ENCODE results near the gene C16orf89. TPM values are rescaled to one million over a fixed set of nuclear protein-coding genes. Genes with fewer than 3 reads are reported as not detected.
A peak's percentile ranks its signal among the peaks of the same experiment; 100 is the strongest.

The C16orf89 gene
- total and polyA plus RNA-seq, 7 experiments from 2014 or later = not detected

GRCh38 chr16:5015887-5016286 is 49.9 kb downstream of the C16orf89 start:
- POLR2A ChIA-PET = no interaction called here
- ATAC-seq = no peak
- H3K27ac Mint-ChIP-seq = no peak overlapping the region
- H3K27ac ChIP-seq (ENCODE audit: low read depth, low read length) = no peak overlapping the region
- H3K4me1 ChIP-seq (ENCODE audit: control insufficient read depth in 2 of 2, insufficient read depth in 2 of 2, low read length in 2 of 2) = no peaks in the 10 kb centered on the region
- no peak overlapping the region for H3K4me3 Mint-ChIP-seq
- no peaks in the 10 kb centered on the region for H3K27me3 ChIP-seq (ENCODE audit: control insufficient read depth in 2 of 2, insufficient read depth in 2 of 2, low read length in 2 of 2)
- H3K36me3 ChIP-seq (ENCODE audit: control insufficient read depth in 2 of 3, insufficient read depth in 3 of 3, low read length in 3 of 3) = no peaks in the 10 kb centered on the region
- CTCF ChIA-PET = no interaction called here
- DNase-seq = no peak
- intact Hi-C loops (cut with micrococcal nuclease) = no loop called here
- no peaks in the 10 kb centered on the region for H3K9me3 ChIP-seq (ENCODE audit: control insufficient read depth in 2 of 3, low read length in 3 of 3)
- no peaks in the 10 kb centered on the region for H3K9me3 Mint-ChIP-seq
- peaks cover 0 to 9% (median 0%) of the 10 kb centered on the region in 5 donors for H3K27me3 Mint-ChIP-seq
- H3K4me3 ChIP-seq (ENCODE audit: low read length) = no peak overlapping the region
- H3K4me1 Mint-ChIP-seq = peaks cover 0 to 2% (median 0%) of the 10 kb centered on the region in 7 donors
- no peaks in the 10 kb centered on the region for H3K36me3 Mint-ChIP-seq

DNA sequence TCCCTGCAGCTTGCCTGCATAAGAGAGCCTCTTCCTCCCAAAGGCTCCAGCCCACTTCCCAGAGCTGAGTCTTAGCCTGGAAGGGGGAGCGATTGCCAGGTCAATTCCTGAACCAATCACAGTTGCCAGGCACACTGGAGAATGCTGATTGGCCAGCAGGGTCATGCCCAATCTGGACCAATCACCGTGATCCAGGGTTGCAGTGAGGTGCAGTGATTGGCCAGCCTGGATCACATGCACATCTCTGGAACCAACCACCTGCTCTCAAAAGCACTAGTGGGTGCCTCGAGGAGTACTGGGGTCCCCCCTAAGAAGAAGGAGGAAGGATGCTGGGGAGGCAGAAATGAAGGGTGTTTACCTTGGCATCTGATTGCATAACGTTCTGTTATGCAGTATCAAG is 50.4 kb downstream of the C16orf89 start:
- Mint-ChIP-seq H3K36me3 (no peaks in the 10 kb centered on the region), H3K27me3 (peaks cover 0 to 7% (median 3%) of the 10 kb centered on the region in 5 donors), H3K9me3 (no peaks in the 10 kb centered on the region), H3K27ac (no peak overlapping the region), H3K4me3 (no peak overlapping the region), H3K4me1 (peaks cover 0 to 2% (median 0%) of the 10 kb centered on the region in 7 donors)
- Histone ChIP-seq H3K27me3 (ENCODE audit: control insufficient read depth in 2 of 2, insufficient read depth in 2 of 2, low read length in 2 of 2) (no peaks in the 10 kb centered on the region), H3K36me3 (ENCODE audit: control insufficient read depth in 2 of 3, insufficient read depth in 3 of 3, low read length in 3 of 3) (no peaks in the 10 kb centered on the region), H3K9me3 (ENCODE audit: control insufficient read depth in 2 of 3, low read length in 3 of 3) (no peaks in the 10 kb centered on the region), H3K27ac (ENCODE audit: low read depth, low read length) (no peak overlapping the region), H3K4me1 (ENCODE audit: control insufficient read depth in 2 of 2, insufficient read depth in 2 of 2, low read length in 2 of 2) (no peaks in the 10 kb centered on the region), H3K4me3 (ENCODE audit: low read length) (no peak overlapping the region)
- intact Hi-C loops (cut with micrococcal nuclease) = no loop called here
- CTCF ChIA-PET = no interaction called here
- DNase-seq (no peak), ATAC-seq (no peak)
- POLR2A ChIA-PET = no interaction called here

DNA sequence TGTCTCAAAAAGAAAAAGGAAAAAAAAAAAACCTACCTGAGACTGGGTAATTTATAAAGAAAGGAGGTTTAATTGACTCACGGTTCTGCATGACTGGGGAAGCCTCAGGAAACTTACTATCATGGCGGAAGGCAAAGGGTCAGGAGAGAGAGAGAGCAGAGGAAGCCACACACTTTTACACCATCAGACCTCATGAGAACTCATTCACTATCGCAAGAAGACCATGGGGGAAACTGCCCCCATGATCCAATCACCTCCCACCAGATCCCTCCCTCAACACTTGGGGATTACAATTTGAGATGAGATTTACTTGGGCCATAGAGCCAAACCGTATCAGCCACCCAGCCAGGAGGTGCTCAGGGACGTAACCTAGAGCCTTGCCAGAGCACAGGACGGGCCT is 52.9 kb downstream of the C16orf89 start:
- no peak overlapping the region for H3K4me3 Mint-ChIP-seq
- H3K27me3 ChIP-seq (ENCODE audit: control insufficient read depth in 2 of 2, insufficient read depth in 2 of 2, low read length in 2 of 2) = no peaks in the 10 kb centered on the region
- H3K27me3 Mint-ChIP-seq = peaks cover 0 to 14% (median 4%) of the 10 kb centered on the region in 5 donors
- DNase-seq (no peak), ATAC-seq (no peak)
- POLR2A ChIA-PET = no interaction called here
- no peaks in the 10 kb centered on the region for H3K36me3 Mint-ChIP-seq
- intact Hi-C loops (cut with micrococcal nuclease) = no loop called here
- no peak overlapping the region for H3K27ac ChIP-seq (ENCODE audit: low read depth, low read length)
- CTCF ChIA-PET = no interaction called here
- no peaks in the 10 kb centered on the region for H3K4me1 ChIP-seq (ENCODE audit: control insufficient read depth in 2 of 2, insufficient read depth in 2 of 2, low read length in 2 of 2)
- H3K9me3 ChIP-seq (ENCODE audit: control insufficient read depth in 2 of 3, low read length in 3 of 3) = no peaks in the 10 kb centered on the region
- no peak overlapping the region for H3K27ac Mint-ChIP-seq
- H3K4me3 ChIP-seq (ENCODE audit: low read length) = no peak overlapping the region
- peaks cover 0 to 2% (median 0%) of the 10 kb centered on the region in 7 donors for H3K4me1 Mint-ChIP-seq
- H3K9me3 Mint-ChIP-seq = no peaks in the 10 kb centered on the region
- H3K36me3 ChIP-seq (ENCODE audit: control insufficient read depth in 2 of 3, insufficient read depth in 3 of 3, low read length in 3 of 3) = no peaks in the 10 kb centered on the region

- Histone ChIP-seq H3K36me3 (ENCODE audit: control insufficient read depth in 2 of 3, insufficient read depth in 3 of 3, low read length in 3 of 3) (no peaks in the 10 kb centered on the region), H3K27ac (ENCODE audit: low read depth, low read length) (no peak overlapping the region), H3K4me1 (ENCODE audit: control insufficient read depth in 2 of 2, insufficient read depth in 2 of 2, low read length in 2 of 2) (no peaks in the 10 kb centered on the region), H3K9me3 (ENCODE audit: control insufficient read depth in 2 of 3, low read length in 3 of 3) (no peaks in the 10 kb centered on the region), H3K4me3 (ENCODE audit: low read length) (no peak overlapping the region), H3K27me3 (ENCODE audit: control insufficient read depth in 2 of 2, insufficient read depth in 2 of 2, low read length in 2 of 2) (no peaks in the 10 kb centered on the region)
- POLR2A ChIA-PET = no interaction called here
- ATAC-seq (no peak), DNase-seq (no peak)
- Mint-ChIP-seq H3K9me3 (no peaks in the 10 kb centered on the region), H3K4me1 (peaks cover 0 to 2% (median 0%) of the 10 kb centered on the region in 7 donors), H3K27me3 (peaks cover 0 to 14% (median 0%) of the 10 kb centered on the region in 5 donors), H3K4me3 (no peak overlapping the region), H3K27ac (peak overlapping the region in 1 of 9 donors; percentile 27), H3K36me3 (no peaks in the 10 kb centered on the region)
- CTCF ChIA-PET = no interaction called here
- intact Hi-C loops (cut with micrococcal nuclease) = no loop called here
Observed at GRCh38 chr16:5011637-5012036, 54.1 kb downstream of the C16orf89 start.

DNA sequence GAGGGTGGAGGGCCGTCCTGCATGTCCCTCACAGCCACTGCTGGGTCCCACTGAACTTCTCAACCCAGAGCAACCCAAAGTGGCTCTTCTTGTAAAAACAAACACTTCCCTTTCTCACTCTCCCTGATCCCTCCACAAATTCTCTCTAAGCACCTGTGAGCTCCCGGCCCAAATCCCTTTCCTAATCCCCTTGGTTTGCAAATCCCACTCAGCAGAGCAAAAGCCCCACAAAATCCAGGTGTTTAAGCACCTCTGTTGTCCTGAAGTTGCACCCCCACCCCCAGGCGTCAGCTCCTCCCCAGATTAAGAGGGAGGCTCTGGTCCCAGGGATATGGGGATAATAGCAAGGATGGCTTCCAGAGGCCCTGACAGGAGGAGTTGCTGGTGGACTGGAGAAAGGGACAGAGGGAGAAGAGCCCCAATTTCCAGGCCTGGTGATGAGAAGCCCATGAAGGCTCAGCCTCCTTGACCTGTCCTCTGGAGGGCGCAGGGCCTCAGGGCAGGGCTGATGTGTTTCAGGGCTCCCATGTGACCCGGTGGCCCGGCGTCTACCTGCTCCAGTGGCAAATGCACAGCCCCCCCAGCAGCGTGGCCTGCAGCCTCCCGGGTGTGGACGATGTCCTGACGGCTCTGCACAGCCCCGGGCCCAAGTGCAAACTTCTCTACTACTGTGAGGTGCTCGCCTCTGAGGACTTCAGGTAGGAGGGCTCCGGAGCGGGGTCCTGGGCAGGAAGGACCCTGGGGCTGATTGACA is 55.0 kb downstream of the C16orf89 start:
- peaks cover 0 to 2% (median 0%) of the 10 kb centered on the region in 7 donors for H3K4me1 Mint-ChIP-seq
- H3K9me3 Mint-ChIP-seq = no peaks in the 10 kb centered on the region
- no peaks in the 10 kb centered on the region for H3K27me3 ChIP-seq (ENCODE audit: control insufficient read depth in 2 of 2, insufficient read depth in 2 of 2, low read length in 2 of 2)
- H3K27me3 Mint-ChIP-seq = peaks cover 0 to 14% (median 0%) of the 10 kb centered on the region in 5 donors
- H3K27ac Mint-ChIP-seq = no peak overlapping the region
- H3K4me3 Mint-ChIP-seq = no peak overlapping the region
- H3K36me3 Mint-ChIP-seq = no peaks in the 10 kb centered on the region
- no peaks in the 10 kb centered on the region for H3K9me3 ChIP-seq (ENCODE audit: control insufficient read depth in 2 of 3, low read length in 3 of 3)
- no peak for DNase-seq
- H3K4me3 ChIP-seq (ENCODE audit: low read length) = no peak overlapping the region
- ATAC-seq = no peak
- CTCF ChIA-PET = no interaction called here
- no peak overlapping the region for H3K27ac ChIP-seq (ENCODE audit: low read depth, low read length)
- POLR2A ChIA-PET = interaction anchor here (0.6 kb wide), 1 partner anchor 74 kb away, joined by 5 read pairs; no protein-coding TSS in a partner anchor
- no peaks in the 10 kb centered on the region for H3K4me1 ChIP-seq (ENCODE audit: control insufficient read depth in 2 of 2, insufficient read depth in 2 of 2, low read length in 2 of 2)
- intact Hi-C loops (cut with micrococcal nuclease) = no loop called here
- H3K36me3 ChIP-seq (ENCODE audit: control insufficient read depth in 2 of 3, insufficient read depth in 3 of 3, low read length in 3 of 3) = no peaks in the 10 kb centered on the region

- no peak overlapping the region for H3K27ac Mint-ChIP-seq
- peaks cover 0 to 18% (median 4%) of the 10 kb centered on the region in 5 donors for H3K27me3 Mint-ChIP-seq
- Histone ChIP-seq H3K4me1 (ENCODE audit: control insufficient read depth in 2 of 2, insufficient read depth in 2 of 2, low read length in 2 of 2) (no peaks in the 10 kb centered on the region), H3K4me3 (ENCODE audit: low read length) (no peak overlapping the region), H3K9me3 (ENCODE audit: control insufficient read depth in 2 of 3, low read length in 3 of 3) (no peaks in the 10 kb centered on the region), H3K27me3 (ENCODE audit: control insufficient read depth in 2 of 2, insufficient read depth in 2 of 2, low read length in 2 of 2) (no peaks in the 10 kb centered on the region), H3K27ac (ENCODE audit: low read depth, low read length) (no peak overlapping the region), H3K36me3 (ENCODE audit: control insufficient read depth in 2 of 3, insufficient read depth in 3 of 3, low read length in 3 of 3) (no peaks in the 10 kb centered on the region)
- intact Hi-C loops (cut with micrococcal nuclease) = no loop called here
- ChIA-PET CTCF (no interaction called here), POLR2A (no interaction called here)
- no peak overlapping the region for H3K4me3 Mint-ChIP-seq
- H3K4me1 Mint-ChIP-seq = peaks cover 0 to 2% (median 0%) of the 10 kb centered on the region in 7 donors
- DNase-seq (no peak), ATAC-seq (no peak)
- no peaks in the 10 kb centered on the region for H3K9me3 Mint-ChIP-seq
- no peaks in the 10 kb centered on the region for H3K36me3 Mint-ChIP-seq
Observed at GRCh38 chr16:5008311-5008731, 57.4 kb downstream of the C16orf89 start.

DNA sequence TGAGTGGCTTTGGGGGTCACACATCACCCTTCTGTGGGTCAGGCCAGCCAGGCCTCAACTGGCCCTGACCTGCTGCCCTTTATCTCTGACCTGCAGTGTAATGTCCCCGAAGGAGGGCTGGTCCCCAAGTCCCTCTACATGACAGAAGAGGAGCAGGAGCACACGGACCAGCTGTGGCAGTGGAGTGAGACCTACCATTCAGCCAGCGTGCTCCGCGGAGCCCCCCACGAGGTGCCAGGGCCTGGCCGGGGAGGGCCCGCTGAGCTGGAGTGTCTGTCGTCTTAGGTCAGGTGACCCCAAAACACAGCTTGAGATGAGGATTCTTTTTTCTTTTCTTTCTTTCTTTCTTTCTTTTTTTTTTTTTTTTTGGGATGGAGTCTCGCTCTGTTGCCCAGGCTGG is 58.5 kb downstream of the C16orf89 start:
- ChIA-PET POLR2A (interaction anchor here (0.6 kb wide), 1 partner anchor 1111 kb away, joined by 5 read pairs; no protein-coding TSS in a partner anchor), CTCF (no interaction called here)
- Histone ChIP-seq H3K4me1 (ENCODE audit: control insufficient read depth in 2 of 2, insufficient read depth in 2 of 2, low read length in 2 of 2) (no peaks in the 10 kb centered on the region), H3K27me3 (ENCODE audit: control insufficient read depth in 2 of 2, insufficient read depth in 2 of 2, low read length in 2 of 2) (no peaks in the 10 kb centered on the region), H3K36me3 (ENCODE audit: control insufficient read depth in 2 of 3, insufficient read depth in 3 of 3, low read length in 3 of 3) (no peaks in the 10 kb centered on the region), H3K4me3 (ENCODE audit: low read length) (no peak overlapping the region), H3K27ac (ENCODE audit: low read depth, low read length) (no peak overlapping the region), H3K9me3 (ENCODE audit: control insufficient read depth in 2 of 3, low read length in 3 of 3) (no peaks in the 10 kb centered on the region)
- Mint-ChIP-seq H3K27ac (no peak overlapping the region), H3K4me3 (no peak overlapping the region), H3K9me3 (no peaks in the 10 kb centered on the region), H3K27me3 (peaks cover 0 to 18% (median 4%) of the 10 kb centered on the region in 5 donors), H3K4me1 (peaks cover 0 to 2% (median 0%) of the 10 kb centered on the region in 7 donors), H3K36me3 (no peaks in the 10 kb centered on the region)
- intact Hi-C loops (cut with micrococcal nuclease) = no loop called here
- no peak for DNase-seq
- ATAC-seq = no peak

All from naive thymus-derived CD4-positive, alpha-beta T cell (primary cell).